Cardiac septum (tissue), 1 donor: ENCODE results near the gene AKAP10. TPM values are rescaled to one million over a fixed set of nuclear protein-coding genes. Genes with fewer than 3 reads are reported as not detected.
"Not testable (repeated sequence)": the region's sequence is repeated elsewhere in the genome, so short reads cannot be mapped to it uniquely, and the experiment has no call there.

Source experiments
- DNase-seq: peaks from one replicate; pipeline ENCODE4 v3.0.0-alpha.2; 2020; ENCODE audit warnings: low spot score
- intact Hi-C: fragments of 100-400 bp; cut with DNase I; formaldehyde crosslinking; loops from one replicate; pipeline ENCODE4 v1.14.0; 2022
- total RNA-seq: library from RNA; stranded (reverse); fragmentation: NEBNext Ultra II Directional; extraction: Animal tissue kit (Norgen Biotek cat#: 25700); gene quantifications from one replicate; pipeline ENCODE4 v1.2.1, GENCODE V29; 2021
- donor health status: DM: no; HTN: no; CAD: no.

AKAP10 gene
- total RNA-seq, 1 donor from 2014 or later, result 18.5 TPM

DNA sequence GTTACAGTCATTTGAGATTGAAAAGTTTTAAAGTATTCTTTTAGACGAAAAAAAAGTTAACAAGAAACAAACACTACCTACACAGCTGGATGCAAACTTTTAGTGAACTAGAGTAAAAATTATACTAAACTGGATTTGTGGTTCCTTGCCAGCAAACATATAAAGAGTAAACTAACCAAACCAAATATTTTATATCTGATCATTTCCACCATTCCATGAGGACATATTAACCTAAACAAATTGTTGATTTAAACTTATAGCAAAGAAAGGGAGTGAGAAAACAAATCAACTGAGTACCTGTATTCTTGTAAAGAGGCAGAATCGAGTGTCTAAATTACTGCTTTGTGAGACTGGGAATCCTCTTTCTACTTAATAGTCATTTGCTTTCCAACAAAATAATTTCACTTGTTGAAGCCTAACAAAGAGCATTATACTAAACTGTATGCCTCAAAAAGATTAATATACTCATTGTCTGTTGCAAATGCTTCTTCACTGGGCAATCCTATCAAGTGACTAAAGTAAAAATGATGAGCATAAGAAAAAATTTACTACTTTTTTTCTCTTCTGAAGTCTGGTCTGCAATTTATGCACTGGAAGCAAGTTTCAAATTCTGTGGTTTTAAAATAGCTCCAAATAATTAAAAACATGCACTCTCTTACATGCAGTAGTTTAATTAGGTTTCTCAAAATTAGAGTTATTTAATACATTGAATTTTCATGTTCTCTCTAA, 37.5 kb downstream of the AKAP10 start:
- intact Hi-C loops, result no loop called here
- no peak for DNase-seq

- DNase-seq, result no peak
- intact Hi-C loops, result no loop called here
Measured at GRCh38 chr17:19938736-19939135, 38.9 kb downstream of the AKAP10 start.

DNA sequence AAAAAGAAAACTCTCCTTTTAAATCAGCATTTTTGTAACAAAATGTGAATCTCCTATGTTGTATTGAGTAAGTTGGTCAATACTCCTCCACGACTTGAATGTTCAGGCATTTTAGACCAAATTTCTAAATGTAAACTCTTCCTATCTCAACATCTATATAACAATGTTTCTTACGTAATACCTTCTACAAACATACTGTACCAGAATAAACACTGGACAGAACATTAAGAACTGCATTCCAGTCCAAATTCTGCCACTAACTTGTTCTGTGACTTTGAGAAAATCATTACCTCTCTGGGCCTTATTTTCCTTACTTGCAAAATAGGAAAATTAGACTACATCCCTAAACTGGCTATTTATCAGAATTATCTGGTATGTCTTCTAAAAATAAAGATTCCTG, 40.1 kb downstream of the AKAP10 start:
- DNase-seq, result no peak
- intact Hi-C loops, result no loop called here

DNA sequence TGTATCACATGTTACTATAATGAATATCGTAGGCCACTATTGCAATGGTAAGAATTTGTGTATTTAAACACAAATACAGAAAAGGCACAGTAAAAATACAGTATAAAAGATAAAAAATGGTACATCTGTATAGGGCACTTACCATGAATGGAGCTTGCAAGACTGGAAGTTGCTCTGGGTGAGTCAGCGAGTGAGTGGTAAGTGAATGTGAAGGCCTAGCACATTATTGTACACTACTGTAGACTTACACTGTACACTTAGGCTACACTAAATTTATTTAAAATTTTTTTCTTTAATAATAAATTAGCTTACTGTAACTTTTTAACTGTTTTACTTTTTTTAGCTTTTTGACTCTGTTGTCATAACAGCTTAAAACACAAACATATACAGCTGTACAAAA, 42.5 kb downstream of the AKAP10 start:
- no peak for DNase-seq
- intact Hi-C loops, result no loop called here

GRCh38 chr17:19933628-19934027, 44.0 kb downstream of the AKAP10 start:
- intact Hi-C loops, result no loop called here
- DNase-seq, result no peak

DNA sequence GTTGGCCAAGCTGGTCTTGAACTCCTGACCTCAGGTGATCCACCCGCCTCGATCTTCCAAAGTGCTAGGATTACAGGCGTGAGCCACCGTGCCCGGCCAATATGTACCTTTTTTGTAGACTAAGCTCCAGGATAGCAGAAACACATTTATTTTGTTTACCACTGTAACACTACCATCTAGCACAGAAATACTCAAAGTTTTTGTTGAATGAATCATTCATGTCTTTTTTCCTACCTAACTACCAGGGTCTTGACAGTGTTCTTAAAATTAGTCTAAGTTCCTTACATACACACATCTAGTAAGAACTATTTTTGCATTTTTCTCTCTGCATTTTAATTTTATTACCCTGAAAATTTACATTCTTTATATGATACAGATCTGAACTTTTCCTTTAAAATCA, 44.4 kb downstream of the AKAP10 start:
- intact Hi-C loops, result no loop called here
- DNase-seq, result no peak

DNA sequence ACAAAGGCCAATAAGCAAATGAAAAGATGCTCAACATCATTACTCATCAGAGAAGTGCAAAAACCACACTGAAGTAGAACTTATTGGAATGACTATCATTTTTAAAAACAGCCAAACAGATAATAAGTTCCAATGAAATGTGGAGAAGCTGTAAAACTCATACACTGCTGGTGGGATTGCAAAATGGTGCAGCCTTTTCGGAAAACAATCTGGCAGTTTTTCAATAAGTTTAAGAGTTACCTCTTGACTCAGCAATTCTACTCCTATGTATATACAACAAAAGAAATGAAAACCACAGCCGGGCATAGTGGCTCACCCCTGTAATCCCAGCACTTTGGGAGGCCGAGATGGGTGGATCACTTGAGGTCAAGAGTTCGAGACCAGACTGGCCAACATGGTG, 49.3 kb downstream of the AKAP10 start:
- intact Hi-C loops, result no loop called here
- DNase-seq, result no peak

DNA sequence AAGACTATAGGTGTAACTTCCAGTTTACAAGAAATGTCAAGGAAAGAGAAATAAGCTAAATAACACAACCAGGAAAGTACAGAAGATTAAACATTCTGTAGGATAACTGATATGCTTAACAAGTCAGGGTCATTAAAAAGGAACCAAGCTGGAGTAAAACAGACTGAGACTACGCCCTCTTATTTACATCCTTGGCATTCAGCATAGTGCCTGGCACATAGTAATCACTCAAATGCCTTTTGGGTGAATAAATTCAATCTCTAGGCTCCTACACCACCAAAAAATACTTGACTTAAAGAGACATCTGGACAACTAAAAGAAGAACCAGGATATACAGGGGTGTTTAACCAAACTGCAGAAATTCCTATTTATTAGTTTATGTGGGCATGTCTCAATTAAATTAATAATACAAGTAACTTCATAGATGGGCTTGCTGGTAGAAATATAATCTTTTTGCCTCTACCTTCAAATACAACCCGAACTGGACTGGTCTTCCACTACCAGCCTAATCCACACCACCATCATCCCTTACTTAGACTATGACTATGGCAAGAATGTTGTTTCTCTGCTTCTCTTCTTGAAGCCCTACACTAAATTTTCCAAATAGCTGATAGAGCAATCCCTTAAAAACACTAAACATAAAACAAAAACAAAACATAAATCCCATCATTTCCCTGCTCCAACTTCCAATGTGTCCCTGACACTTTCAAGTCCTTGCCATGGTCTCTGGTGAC, 62.2 kb downstream of the AKAP10 start:
- no peak for DNase-seq
- intact Hi-C loops, result no loop called here

- intact Hi-C loops, result no loop called here
- DNase-seq, result no peak
Measured at GRCh38 chr17:19911033-19911432, 66.6 kb downstream of the AKAP10 start.

- DNase-seq, result no peak
- intact Hi-C loops, result no loop called here
Measured at GRCh38 chr17:19909139-19909538, 68.5 kb downstream of the AKAP10 start.

DNA sequence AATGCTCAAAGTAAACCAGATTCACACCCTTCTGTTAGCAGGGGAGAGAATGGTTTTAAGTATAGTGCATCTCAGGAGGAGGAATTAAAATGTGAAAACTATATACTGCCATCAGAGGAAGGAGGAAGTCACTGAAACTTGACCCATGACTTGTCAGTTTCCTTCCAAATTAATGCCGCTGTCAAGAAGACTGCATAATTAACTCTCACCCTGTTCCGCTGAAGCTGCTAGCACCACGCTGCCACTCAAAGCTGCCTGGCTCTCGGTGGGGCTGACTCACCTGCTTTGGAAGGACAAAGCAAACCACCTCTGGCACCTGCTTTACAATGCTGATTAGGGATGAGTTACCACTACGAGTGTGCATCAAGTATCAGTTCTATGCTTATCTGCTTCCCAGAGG, 72.1 kb downstream of the AKAP10 start:
- intact Hi-C loops, result no loop called here
- no peak for DNase-seq

- no peak for DNase-seq
- intact Hi-C loops, result no loop called here
Measured at GRCh38 chr17:19904924-19905323, 72.7 kb downstream of the AKAP10 start.

DNA sequence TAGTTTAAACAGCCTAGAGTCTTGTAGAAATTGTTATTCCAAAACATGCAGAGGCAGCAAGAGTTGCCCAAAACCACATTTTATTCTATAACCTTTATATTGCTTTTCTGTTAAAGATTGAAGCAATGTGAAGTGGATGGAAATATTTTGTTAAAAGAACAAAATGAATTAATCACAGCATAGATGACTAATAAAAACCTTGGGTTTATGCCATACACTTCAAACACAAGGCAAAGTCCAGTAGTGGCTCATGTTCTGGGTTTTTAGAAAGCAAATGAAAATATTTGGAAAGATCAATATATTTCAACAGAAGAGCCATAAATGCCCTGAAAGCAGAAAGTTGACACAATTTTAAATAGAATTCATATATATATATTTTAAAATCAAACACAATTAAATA, 73.2 kb downstream of the AKAP10 start:
- no peak for DNase-seq
- intact Hi-C loops, result no loop called here

DNA sequence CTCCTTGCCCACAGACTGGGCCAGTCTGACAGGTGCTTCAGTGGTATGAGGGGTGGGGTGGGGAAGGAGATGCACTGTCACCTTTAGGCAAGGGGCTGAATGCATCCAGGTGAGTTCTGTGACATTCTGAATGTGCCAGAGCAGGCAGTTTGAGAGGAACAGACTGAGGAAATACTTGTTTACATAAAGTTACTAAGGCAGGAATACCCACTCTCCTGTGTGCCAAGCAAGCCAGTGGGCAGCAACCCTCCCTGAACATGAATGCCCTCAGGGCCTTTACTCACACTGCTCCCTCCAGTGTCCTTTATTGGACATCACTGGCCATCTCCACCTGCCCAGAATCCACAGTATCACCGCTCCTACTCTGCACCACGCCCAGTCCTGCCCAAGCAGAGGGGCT, 76.8 kb downstream of the AKAP10 start:
- DNase-seq, result no peak
- intact Hi-C loops, result no loop called here

DNA sequence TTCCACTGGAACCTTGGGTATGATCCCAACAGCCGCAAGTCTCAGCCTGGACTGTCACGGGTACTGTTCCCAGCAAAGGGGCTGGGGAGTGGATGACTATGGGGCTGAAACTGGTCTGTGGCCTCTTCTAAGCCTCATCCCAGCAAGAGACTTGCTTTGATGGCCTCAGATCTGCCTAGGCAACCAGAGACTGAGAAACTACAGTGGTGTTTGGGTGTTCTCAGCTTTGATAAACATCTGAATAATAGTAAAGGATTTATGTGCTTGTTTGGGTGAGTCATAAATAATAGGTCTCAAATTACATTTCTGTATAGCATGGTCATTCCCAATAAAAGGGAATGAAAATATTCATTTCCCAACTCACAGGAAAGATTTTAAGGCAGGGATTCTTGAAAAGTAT, 79.7 kb downstream of the AKAP10 start:
- intact Hi-C loops, result no loop called here
- DNase-seq, result no peak

GRCh38 chr17:19897090-19897837, 80.4 kb downstream of the AKAP10 start:
- intact Hi-C loops, result no loop called here
- no peak for DNase-seq

GRCh38 chr17:19896679-19897078, 80.9 kb downstream of the AKAP10 start:
- intact Hi-C loops, result no loop called here
- no peak for DNase-seq

DNA sequence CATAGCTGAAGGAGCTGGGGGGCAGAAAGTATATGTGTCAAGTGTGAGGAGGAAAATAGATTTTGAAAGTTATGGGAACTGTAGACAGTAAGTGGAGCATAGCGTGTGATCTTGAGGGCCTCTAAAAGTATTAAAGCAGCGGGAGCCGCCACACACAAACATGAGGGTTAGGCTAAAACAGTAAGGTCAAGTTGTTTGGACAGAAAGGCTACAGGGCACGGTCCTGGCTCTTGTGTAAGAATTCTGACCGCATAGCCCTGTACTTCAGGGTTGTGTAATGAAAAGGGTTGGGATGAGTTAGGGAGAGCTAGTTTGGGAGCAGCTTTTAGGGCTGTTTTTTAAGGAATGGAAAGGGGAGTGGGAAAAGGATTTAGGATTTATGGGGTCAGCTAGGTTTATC, 87.1 kb downstream of the AKAP10 start:
- DNase-seq, intact Hi-C loops: not testable (repeated sequence)

DNA sequence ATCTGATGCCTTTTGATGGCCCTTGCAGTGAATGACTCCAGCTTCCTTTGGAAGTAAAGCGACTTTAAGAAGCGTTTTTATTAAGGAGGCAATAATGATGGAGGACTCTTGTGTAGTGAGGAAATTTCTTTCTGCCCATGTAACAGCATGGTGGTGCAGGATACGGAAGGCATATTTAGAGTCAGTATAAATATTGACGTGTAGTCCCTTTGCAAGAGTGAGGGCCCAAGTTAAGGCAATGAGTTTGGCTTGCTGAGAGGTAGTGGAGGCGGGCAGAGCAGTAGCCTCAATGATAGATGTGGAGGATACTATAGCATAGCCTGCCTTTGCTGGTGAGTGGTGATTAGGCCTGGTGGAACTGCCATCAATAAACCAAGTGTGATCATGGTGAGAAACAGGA, 87.6 kb downstream of the AKAP10 start:
- DNase-seq, intact Hi-C loops: not testable (repeated sequence)

DNA sequence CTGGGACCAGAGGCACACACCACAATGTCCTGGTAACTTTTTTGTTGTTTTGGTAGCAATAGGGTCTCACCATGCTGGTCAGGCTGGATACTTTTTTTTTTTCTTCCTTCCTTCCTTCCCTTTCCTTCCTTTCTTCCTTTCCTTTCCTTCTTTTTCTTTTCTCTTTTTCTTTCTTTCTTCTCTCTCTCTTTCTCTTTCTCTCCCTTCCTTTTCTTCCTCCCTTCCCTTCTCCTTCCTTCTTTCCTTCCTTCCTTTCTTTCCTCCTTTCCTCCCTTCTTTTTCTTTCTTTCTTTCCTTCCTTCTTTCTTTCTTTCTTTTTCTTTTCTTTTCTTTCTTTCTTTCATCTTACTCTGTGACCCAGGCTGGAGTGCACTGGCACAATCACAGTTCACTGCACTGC, 91.5 kb downstream of the AKAP10 start:
- intact Hi-C loops, result no loop called here
- DNase-seq, result no peak
